Metanephros (tissue), 2 donors: ENCODE measurements around the gene BRIP1. TPM values are rescaled to one million over a fixed set of nuclear protein-coding genes. Genes with fewer than 3 reads are reported as not detected.

Experiments used
- small RNA-seq: library from RNA; depleted of rRNA; stranded (forward); fragments of <200 nt; gene quantifications from one replicate; pipeline ENCODE3, GENCODE V24; 2014; ENCODE audit warnings: low replicate concordance
- total RNA-seq: library from RNA; depleted of rRNA; stranded (reverse); fragments of >200 nt; gene quantifications from one replicate; pipeline ENCODE4 v1.2.3, GENCODE V29; 2014

BRIP1 gene
- total RNA-seq = 7.8 TPM

DNA sequence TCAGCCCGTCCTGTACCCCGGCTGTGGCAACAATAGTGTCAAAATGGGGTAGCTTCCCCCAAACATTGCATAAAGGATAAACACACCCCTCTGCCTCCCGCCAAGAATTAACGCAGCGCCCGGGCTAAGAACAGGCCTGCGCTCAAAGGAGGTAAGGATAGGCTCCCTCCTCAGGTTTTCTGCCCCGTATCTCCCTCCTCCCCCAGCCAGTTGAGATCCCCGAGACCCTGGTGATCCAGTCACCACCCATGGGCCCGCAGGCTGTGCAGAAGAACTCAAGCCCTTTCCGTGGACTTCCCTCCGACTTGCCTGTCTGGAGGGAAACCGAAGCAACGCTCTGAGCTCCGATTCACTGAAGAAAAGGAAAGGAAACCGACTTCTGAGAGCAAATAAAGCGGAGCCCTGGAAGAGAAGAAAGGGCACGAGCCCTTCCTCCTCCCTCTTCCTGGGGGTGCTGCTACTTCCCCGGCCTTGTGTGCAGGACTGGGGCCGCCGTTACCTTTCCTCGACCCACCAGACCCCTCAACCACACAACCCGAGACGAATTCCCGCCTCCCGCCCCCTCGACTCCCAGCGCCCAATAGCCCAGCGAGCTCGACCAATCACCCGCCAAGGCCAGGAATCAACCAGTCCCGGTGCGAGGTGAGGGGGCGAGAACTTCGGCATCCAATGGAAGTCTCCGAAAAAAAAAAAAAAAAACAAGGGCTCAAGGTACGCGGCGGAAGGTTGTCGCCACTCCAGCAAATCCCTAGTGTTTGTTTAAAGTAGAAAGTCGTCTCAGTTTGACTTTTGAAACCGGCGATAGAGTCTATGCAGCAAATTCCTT lies at the start of gene BRIP1:
Gene BRIP1 (minus strand): TSS at position 554 of the 826 bp plus-strand sequence. CDS start 1,989 bp downstream, outside the sequence.

Small RNAs within 50 kb of the gene (small RNA-seq; reads per million reads assigned to genes)
- not detected for gene RF00019

Other genes with a start within 250 kb of the BRIP1 start
- gene INTS2, start 64.5 kb upstream of the BRIP1 start, total RNA-seq = 15.5 TPM
- 78.4 TPM for gene MED13, start 201.8 kb upstream of the BRIP1 start, total RNA-seq